NCI-H2196 (cell line): ENCODE data around the gene MAT2B.

Experiments used
- DNase-seq: peaks from one replicate; lab custom pipeline; 2025; ENCODE audit not compliant: unreplicated experiment; lab: John Stamatoyannopoulos, UW

Gene MAT2B

GRCh38 chr5:163548649-163549048, 43.2 kb downstream of the MAT2B start:
- DNase-seq, result no peak

DNA sequence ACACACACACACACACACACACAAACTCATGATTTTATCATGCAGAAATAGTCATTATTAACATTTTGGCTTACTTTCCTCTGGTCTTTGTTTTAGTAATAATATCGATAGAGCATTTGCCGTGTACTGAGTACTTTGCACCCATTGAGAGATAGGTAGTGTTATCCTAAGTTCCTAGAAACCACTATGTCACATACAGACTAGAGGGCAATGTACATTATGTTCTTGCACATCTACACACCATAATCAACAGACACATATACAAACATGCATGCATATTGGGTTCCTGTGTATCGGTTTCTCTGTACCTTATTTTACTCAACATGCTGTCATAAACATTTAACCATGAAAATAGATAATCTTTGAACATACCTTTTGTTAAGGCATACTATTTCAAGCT, 45.7 kb downstream of the MAT2B start:
- no peak for DNase-seq

DNA sequence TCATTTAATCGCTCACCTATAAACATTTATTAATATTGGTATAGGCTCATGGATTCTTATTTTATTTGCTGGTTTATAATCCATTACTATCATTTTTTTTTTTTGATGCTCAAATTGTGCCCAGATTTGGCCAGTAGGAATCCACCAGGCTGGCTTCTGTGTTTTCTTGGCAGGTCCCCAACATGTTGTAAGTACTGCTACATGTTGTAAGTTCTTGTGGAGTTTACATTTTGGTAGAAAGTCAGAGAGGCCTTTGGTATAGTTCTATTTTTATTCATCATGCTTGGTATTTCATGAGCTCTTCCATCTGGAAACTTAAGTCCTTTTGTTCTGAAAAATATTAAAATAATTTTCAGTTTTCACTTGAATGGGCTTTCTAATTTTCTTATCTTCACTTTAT, 47.1 kb downstream of the MAT2B start:
- DNase-seq, result no peak

DNA sequence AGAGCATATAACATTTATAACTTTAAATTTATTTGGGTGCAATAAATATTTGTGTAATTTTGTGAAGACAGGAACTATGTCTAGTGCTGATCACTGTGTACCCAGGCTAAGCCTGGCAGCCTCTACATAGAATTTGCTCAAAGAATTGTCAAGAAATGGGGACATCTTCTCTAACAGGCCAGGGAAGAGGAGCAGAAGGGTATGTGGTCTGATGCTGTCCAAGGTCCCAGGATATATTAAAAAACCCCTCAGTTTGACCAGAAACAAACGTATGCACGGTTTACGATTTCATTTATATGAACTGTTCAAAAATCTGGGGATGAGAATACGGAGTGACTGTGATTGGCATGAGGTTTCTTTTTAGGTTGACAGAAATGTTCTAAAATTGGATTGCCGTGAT, 55.9 kb downstream of the MAT2B start:
- no peak for DNase-seq

DNA sequence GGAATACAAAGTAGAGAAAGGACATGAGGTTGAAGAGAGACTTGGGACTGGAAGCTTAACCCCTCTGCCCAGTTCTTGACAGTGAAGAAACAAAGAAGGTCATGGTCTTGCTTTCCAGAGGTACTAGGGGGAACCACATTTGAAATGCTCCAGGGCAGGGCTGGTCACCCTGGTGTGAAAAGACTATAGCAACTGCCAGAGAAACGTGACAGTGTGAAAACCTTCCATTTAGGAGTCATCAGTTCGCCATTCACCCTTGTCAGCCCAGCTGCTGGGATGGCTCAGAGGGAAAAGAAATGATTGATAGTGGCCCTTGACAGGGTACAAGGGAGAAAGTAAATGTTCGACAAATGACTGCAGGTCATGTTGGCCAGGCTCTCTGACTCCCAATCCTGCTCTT, 56.7 kb downstream of the MAT2B start:
- DNase-seq, result no peak

DNA sequence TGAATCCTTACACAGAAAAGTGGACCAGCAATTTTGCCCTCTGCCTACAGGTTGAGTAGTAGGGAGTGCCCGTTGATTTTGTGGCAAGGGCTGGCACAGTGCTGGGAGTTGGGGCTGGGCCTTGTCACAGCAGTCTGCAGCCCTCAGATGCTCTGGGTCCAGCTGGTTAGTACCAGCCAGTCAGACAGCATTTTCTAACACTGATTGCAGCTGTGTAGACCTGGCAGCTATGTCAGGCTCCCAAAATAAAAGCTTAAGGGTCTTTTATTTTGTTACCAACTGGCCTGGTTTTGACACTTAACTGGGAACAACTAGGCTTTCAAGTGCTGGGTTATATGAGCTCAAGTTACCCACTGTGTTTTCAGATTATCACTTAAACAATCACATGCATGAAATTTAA, 57.7 kb downstream of the MAT2B start:
- no peak for DNase-seq

- no peak for DNase-seq
These were observed 58.5 kb downstream of the MAT2B start for GRCh38 chr5:163563880-163564279.

DNA sequence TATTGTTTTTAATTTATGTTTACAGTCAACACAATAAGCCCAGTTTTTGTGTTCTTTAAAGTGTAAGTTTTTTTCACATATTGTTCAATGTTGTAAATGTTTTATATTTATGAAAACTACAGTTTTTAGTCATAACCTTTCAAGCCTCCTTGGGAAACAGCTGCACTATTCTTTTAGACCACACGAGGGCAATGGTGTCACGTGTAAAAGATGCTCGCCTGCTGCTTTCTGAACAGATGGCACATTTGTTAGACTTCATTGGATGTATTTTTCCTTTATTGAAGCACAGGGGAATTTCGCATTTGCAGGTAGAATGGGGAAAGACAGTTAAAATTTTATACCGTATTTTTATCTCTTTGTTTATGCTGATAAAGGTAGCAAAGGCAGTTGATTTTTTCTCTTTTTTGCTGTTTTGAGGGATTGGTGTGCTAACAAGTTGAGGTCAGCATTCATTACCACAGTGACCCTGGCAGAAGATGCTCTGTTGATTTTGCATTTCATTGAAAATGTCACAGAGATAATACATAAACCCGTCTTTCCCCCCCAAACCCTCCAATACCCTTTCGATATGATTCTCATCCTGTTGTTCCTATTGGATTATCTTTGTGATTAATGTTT, 59.0 kb downstream of the MAT2B start:
- DNase-seq, result peak; percentile 67

DNA sequence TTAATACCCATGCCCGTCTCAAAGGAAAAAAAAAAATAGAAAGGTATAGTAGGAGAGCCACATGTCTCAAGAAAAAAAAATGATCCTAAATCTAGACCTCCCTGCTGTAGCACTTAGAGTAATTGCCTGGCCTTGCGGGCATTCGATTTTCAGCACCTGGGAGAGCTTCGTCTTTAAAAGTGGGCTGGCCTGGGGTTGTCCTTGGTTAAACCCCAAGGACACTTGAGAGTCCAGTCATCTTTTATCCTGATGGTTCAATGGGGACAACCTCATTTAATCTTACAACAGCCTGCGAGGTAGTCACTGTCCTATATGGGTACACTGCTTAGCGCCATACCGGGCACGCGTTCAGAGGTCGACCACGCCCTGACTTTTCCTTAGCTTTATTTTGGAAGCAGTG, 60.1 kb downstream of the MAT2B start:
- no peak for DNase-seq

DNA sequence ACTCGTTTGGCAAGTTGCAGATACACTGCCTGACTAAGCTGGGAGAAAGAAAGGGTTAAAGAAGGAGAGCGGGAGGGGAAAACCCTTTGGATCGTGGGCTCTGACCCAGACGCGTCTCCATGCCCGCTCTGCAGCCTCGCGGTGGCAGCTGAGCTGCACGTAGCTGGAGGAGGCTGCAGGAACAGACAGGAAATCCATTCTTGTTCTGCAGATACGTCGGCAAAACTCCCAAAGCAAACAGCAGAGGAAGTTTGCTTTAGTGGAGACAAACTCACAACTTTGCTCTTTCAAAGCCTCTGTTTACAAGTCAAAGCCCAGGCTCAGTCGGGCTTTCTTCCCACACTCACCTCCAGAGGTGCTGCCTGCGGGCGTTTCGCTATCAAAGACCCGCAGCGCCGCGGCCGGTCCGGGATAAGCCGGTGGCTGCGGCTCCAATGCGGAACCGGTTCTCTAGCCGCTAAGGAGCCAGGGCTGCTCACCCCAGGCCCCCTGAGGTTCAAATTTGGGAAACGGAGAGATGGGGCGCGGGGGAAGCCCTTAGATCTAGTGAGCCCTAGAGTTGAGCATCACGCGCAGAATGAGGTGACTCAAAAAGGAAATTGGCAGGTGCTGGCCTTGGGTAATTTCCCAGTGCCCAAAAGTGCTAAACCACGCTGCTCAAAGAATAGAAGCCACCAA, 60.7 kb downstream of the MAT2B start:
- DNase-seq, result no peak

DNA sequence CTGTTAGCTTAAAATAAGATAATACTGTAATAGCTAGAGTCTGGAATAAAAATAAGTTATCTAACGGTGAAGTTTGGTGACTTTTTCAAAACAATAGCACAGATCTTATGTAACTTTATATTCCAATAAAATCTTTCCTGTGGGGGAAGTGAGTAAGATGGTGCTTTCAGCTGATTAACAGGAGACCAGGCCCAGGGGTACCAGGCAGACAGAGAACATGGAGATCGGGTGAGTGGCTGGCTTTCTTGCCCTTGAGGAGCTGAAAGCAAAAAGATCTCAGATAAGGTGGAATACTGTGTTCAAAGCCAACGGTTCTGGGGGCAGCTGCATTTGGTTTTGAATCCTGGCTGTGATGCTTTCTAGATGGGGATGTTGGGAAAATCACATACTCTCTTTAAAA, 61.3 kb downstream of the MAT2B start:
- DNase-seq, result no peak

DNA sequence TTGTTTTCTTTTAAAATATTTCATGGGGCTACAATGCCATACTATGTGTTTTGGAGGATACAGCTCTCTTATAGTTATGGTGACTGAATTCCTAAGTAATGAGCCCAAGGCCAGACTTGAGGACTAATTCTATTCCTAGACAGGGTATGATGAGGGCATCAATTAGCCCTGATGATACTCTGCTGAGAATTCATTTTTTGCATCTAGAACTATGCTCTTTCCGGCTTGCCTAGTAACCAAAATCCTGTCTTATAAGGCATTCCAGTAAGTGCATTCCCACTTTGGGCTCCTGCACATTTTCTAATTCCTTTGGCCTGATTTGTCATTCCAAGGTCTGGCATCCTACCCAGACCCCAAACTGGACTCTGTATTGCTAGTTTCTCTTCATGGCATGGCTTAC, 62.4 kb downstream of the MAT2B start:
- no peak for DNase-seq
